ENCODE results near the gene SLC13A1.

SLC13A1 gene

GRCh38 chr7:123198668-123199652 is 809 bp downstream of the SLC13A1 start:
- no peaks in the 10 kb centered on the region for H3K4me1 ChIP-seq (ENCODE audit: control insufficient read depth in 1 of 2, insufficient read depth in 2 of 2, low read length in 2 of 2)
- H3K27me3 ChIP-seq (ENCODE audit: control insufficient read depth in 1 of 2, insufficient read depth in 2 of 2, low read length in 2 of 2) = no peaks in the 10 kb centered on the region
- no peak overlapping the region for H3K4me3 ChIP-seq (ENCODE audit: low read depth in 1 of 2, low read length in 2 of 2)
- no peak overlapping the region for H3K27ac ChIP-seq (ENCODE audit: low read depth, low read length)
- H3K9ac ChIP-seq (ENCODE audit: low read depth in 1 of 2, low read length in 2 of 2) = no peak overlapping the region
- H3K9me3 ChIP-seq (ENCODE audit: control insufficient read depth in 1 of 2, low read length in 2 of 2) = no peaks in the 10 kb centered on the region
- H3K36me3 ChIP-seq (ENCODE audit: control insufficient read depth in 1 of 2, insufficient read depth in 2 of 2, low read length in 2 of 2) = no peaks in the 10 kb centered on the region

- H3K27ac ChIP-seq (ENCODE audit: low read depth, low read length) = no peak overlapping the region
- H3K4me3 ChIP-seq (ENCODE audit: low read depth in 1 of 2, low read length in 2 of 2) = no peak overlapping the region
- H3K9me3 ChIP-seq (ENCODE audit: control insufficient read depth in 1 of 2, low read length in 2 of 2) = no peaks in the 10 kb centered on the region
- H3K9ac ChIP-seq (ENCODE audit: low read depth in 1 of 2, low read length in 2 of 2) = no peak overlapping the region
- H3K4me1 ChIP-seq (ENCODE audit: control insufficient read depth in 1 of 2, insufficient read depth in 2 of 2, low read length in 2 of 2) = no peaks in the 10 kb centered on the region
- no peaks in the 10 kb centered on the region for H3K27me3 ChIP-seq (ENCODE audit: control insufficient read depth in 1 of 2, insufficient read depth in 2 of 2, low read length in 2 of 2)
- H3K36me3 ChIP-seq (ENCODE audit: control insufficient read depth in 1 of 2, insufficient read depth in 2 of 2, low read length in 2 of 2) = no peaks in the 10 kb centered on the region
Measured at GRCh38 chr7:123198111-123198510, 1.7 kb downstream of the SLC13A1 start.

GRCh38 chr7:123193235-123193634 is 6.5 kb downstream of the SLC13A1 start:
- Histone ChIP-seq H3K27me3 (ENCODE audit: control insufficient read depth in 1 of 2, insufficient read depth in 2 of 2, low read length in 2 of 2) (no peaks in the 10 kb centered on the region), H3K4me1 (ENCODE audit: control insufficient read depth in 1 of 2, insufficient read depth in 2 of 2, low read length in 2 of 2) (no peaks in the 10 kb centered on the region)

GRCh38 chr7:123191132-123191531 is 8.6 kb downstream of the SLC13A1 start:
- Histone ChIP-seq H3K4me1 (ENCODE audit: control insufficient read depth in 1 of 2, insufficient read depth in 2 of 2, low read length in 2 of 2) (no peaks in the 10 kb centered on the region), H3K9me3 (ENCODE audit: control insufficient read depth in 1 of 2, low read length in 2 of 2) (no peaks in the 10 kb centered on the region), H3K9ac (ENCODE audit: low read depth in 1 of 2, low read length in 2 of 2) (no peak overlapping the region), H3K36me3 (ENCODE audit: control insufficient read depth in 1 of 2, insufficient read depth in 2 of 2, low read length in 2 of 2) (no peaks in the 10 kb centered on the region), H3K27me3 (ENCODE audit: control insufficient read depth in 1 of 2, insufficient read depth in 2 of 2, low read length in 2 of 2) (no peaks in the 10 kb centered on the region), H3K27ac (ENCODE audit: low read depth, low read length) (no peak overlapping the region), H3K4me3 (ENCODE audit: low read depth in 1 of 2, low read length in 2 of 2) (no peak overlapping the region)

More at GRCh38 chr7:123193235-123193634, 6.5 kb downstream of the SLC13A1 start:
- Histone ChIP-seq H3K27ac (ENCODE audit: low read depth, low read length) (no peak overlapping the region), H3K9ac (ENCODE audit: low read depth in 1 of 2, low read length in 2 of 2) (no peak overlapping the region), H3K9me3 (ENCODE audit: control insufficient read depth in 1 of 2, low read length in 2 of 2) (no peaks in the 10 kb centered on the region), H3K36me3 (ENCODE audit: control insufficient read depth in 1 of 2, insufficient read depth in 2 of 2, low read length in 2 of 2) (no peaks in the 10 kb centered on the region), H3K4me3 (ENCODE audit: low read depth in 1 of 2, low read length in 2 of 2) (no peak overlapping the region)

- H3K4me3 ChIP-seq (ENCODE audit: low read depth in 1 of 2, low read length in 2 of 2) = no peak overlapping the region
- H3K4me1 ChIP-seq (ENCODE audit: control insufficient read depth in 1 of 2, insufficient read depth in 2 of 2, low read length in 2 of 2) = no peaks in the 10 kb centered on the region
- no peaks in the 10 kb centered on the region for H3K27me3 ChIP-seq (ENCODE audit: control insufficient read depth in 1 of 2, insufficient read depth in 2 of 2, low read length in 2 of 2)
- H3K9ac ChIP-seq (ENCODE audit: low read depth in 1 of 2, low read length in 2 of 2) = no peak overlapping the region
- H3K9me3 ChIP-seq (ENCODE audit: control insufficient read depth in 1 of 2, low read length in 2 of 2) = no peaks in the 10 kb centered on the region
- H3K27ac ChIP-seq (ENCODE audit: low read depth, low read length) = no peak overlapping the region
- H3K36me3 ChIP-seq (ENCODE audit: control insufficient read depth in 1 of 2, insufficient read depth in 2 of 2, low read length in 2 of 2) = no peaks in the 10 kb centered on the region
Measured at GRCh38 chr7:123190109-123190831, 9.5 kb downstream of the SLC13A1 start.

- Histone ChIP-seq H3K9ac (ENCODE audit: low read depth in 1 of 2, low read length in 2 of 2) (no peak overlapping the region), H3K36me3 (ENCODE audit: control insufficient read depth in 1 of 2, insufficient read depth in 2 of 2, low read length in 2 of 2) (no peaks in the 10 kb centered on the region), H3K9me3 (ENCODE audit: control insufficient read depth in 1 of 2, low read length in 2 of 2) (no peaks in the 10 kb centered on the region), H3K27me3 (ENCODE audit: control insufficient read depth in 1 of 2, insufficient read depth in 2 of 2, low read length in 2 of 2) (no peaks in the 10 kb centered on the region), H3K4me1 (ENCODE audit: control insufficient read depth in 1 of 2, insufficient read depth in 2 of 2, low read length in 2 of 2) (no peaks in the 10 kb centered on the region), H3K4me3 (ENCODE audit: low read depth in 1 of 2, low read length in 2 of 2) (no peak overlapping the region), H3K27ac (ENCODE audit: low read depth, low read length) (no peak overlapping the region)
Measured at GRCh38 chr7:123185756-123186155, 14.0 kb downstream of the SLC13A1 start.

- Histone ChIP-seq H3K4me1 (ENCODE audit: control insufficient read depth in 1 of 2, insufficient read depth in 2 of 2, low read length in 2 of 2) (no peaks in the 10 kb centered on the region), H3K27me3 (ENCODE audit: control insufficient read depth in 1 of 2, insufficient read depth in 2 of 2, low read length in 2 of 2) (no peaks in the 10 kb centered on the region)
Measured at GRCh38 chr7:123184271-123184670, 15.5 kb downstream of the SLC13A1 start.

GRCh38 chr7:123183431-123183830 is 16.3 kb downstream of the SLC13A1 start:
- no peaks in the 10 kb centered on the region for H3K36me3 ChIP-seq (ENCODE audit: control insufficient read depth in 1 of 2, insufficient read depth in 2 of 2, low read length in 2 of 2)
- no peak overlapping the region for H3K4me3 ChIP-seq (ENCODE audit: low read depth in 1 of 2, low read length in 2 of 2)
- H3K27ac ChIP-seq (ENCODE audit: low read depth, low read length) = no peak overlapping the region
- H3K4me1 ChIP-seq (ENCODE audit: control insufficient read depth in 1 of 2, insufficient read depth in 2 of 2, low read length in 2 of 2) = no peaks in the 10 kb centered on the region
- no peaks in the 10 kb centered on the region for H3K9me3 ChIP-seq (ENCODE audit: control insufficient read depth in 1 of 2, low read length in 2 of 2)
- no peaks in the 10 kb centered on the region for H3K27me3 ChIP-seq (ENCODE audit: control insufficient read depth in 1 of 2, insufficient read depth in 2 of 2, low read length in 2 of 2)
- no peak overlapping the region for H3K9ac ChIP-seq (ENCODE audit: low read depth in 1 of 2, low read length in 2 of 2)

More at GRCh38 chr7:123184271-123184670, 15.5 kb downstream of the SLC13A1 start:
- Histone ChIP-seq H3K4me3 (ENCODE audit: low read depth in 1 of 2, low read length in 2 of 2) (no peak overlapping the region), H3K9ac (ENCODE audit: low read depth in 1 of 2, low read length in 2 of 2) (no peak overlapping the region), H3K9me3 (ENCODE audit: control insufficient read depth in 1 of 2, low read length in 2 of 2) (no peaks in the 10 kb centered on the region), H3K36me3 (ENCODE audit: control insufficient read depth in 1 of 2, insufficient read depth in 2 of 2, low read length in 2 of 2) (no peaks in the 10 kb centered on the region), H3K27ac (ENCODE audit: low read depth, low read length) (no peak overlapping the region)

- H3K9me3 ChIP-seq (ENCODE audit: control insufficient read depth in 1 of 2, low read length in 2 of 2) = no peaks in the 10 kb centered on the region
- no peaks in the 10 kb centered on the region for H3K4me1 ChIP-seq (ENCODE audit: control insufficient read depth in 1 of 2, insufficient read depth in 2 of 2, low read length in 2 of 2)
- no peak overlapping the region for H3K4me3 ChIP-seq (ENCODE audit: low read depth in 1 of 2, low read length in 2 of 2)
- H3K9ac ChIP-seq (ENCODE audit: low read depth in 1 of 2, low read length in 2 of 2) = no peak overlapping the region
- H3K36me3 ChIP-seq (ENCODE audit: control insufficient read depth in 1 of 2, insufficient read depth in 2 of 2, low read length in 2 of 2) = no peaks in the 10 kb centered on the region
- no peaks in the 10 kb centered on the region for H3K27me3 ChIP-seq (ENCODE audit: control insufficient read depth in 1 of 2, insufficient read depth in 2 of 2, low read length in 2 of 2)
- no peak overlapping the region for H3K27ac ChIP-seq (ENCODE audit: low read depth, low read length)
Measured at GRCh38 chr7:123177442-123177841, 22.3 kb downstream of the SLC13A1 start.

Measured in duodenal mucosa (tissue), 2 donors.